Stimulated activated CD4-positive, alpha-beta T cell treated with anti-CD3 and anti-CD28 coated beads, Interleukin-15, amount 100 ng/mL, for 24 hours (primary cell): ENCODE results near the gene TDRD9.

Source experiments
- DNase-seq: peaks from one replicate; pipeline ENCODE4 v3.0.0-alpha.2; 2020

TDRD9 gene

GRCh38 chr14:104094709-104095425 lies 166.6 kb downstream of the TDRD9 start:
- peak; percentile 83 for DNase-seq

DNA sequence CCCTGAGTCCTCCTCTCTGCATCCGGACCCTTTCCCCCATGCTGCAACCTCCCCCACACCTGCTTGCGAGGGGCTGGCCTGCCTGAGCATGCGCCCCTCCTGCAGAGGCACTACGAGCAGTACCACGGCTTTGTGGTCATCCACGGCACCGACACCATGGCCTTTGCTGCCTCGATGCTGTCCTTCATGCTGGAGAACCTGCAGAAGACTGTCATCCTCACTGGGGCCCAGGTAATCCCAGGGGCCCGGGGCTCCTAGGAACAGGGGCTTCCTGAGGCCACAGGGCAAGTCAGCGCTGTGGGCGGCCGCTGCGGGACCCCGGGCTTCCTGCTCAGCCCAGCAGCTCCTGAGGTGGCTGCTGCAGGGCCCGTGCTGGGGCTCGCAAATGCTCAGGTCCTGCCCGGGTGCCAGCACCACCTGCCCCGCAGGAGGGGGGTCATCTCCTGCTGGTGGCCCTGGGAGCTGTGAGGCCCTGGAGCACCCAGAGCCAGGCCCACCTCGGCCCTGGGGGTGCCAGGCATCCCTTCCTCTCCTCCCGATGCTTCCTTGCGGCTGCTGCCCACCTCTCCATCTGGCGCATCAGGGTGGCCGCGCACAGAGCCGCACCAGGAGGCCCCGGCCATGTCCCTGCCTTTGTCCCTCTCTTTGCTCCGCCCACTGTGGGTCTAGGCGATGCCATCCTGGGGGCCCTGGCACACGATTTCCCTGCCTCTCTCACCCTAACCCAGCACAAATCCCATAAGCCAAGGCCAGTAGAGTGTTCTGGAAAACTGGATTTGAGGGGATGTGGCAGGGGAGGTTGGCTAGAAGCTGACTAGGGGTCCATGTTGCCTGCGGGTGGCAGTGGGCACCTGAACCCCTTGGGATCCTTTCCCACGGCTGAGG lies 167.4 kb downstream of the TDRD9 start:
- DNase-seq: no peak

DNA sequence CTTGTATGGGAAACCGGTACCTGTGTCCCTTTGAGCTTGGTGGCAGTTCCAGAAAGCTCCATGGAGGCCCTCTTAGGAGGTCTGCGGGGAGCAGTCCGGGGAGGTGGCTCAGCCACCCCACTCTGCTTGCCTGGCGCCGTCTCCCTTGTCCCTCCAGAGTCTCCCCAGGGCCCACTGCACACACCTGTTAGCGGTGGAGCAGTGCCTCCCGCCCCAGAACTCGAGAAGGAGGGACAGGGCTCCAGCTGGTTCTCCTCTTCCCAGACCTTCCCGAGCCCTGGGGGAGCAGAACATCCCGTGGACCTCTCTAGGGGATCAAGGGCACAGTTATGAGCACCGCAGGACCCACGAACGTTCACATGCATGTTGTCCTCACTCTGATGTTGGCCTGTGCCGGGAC lies 168.1 kb downstream of the TDRD9 start:
- DNase-seq: no peak

GRCh38 chr14:104096751-104097700 lies 168.8 kb downstream of the TDRD9 start:
- no peak for DNase-seq

GRCh38 chr14:104098272-104099095 lies 170.2 kb downstream of the TDRD9 start:
- DNase-seq: no peak

DNA sequence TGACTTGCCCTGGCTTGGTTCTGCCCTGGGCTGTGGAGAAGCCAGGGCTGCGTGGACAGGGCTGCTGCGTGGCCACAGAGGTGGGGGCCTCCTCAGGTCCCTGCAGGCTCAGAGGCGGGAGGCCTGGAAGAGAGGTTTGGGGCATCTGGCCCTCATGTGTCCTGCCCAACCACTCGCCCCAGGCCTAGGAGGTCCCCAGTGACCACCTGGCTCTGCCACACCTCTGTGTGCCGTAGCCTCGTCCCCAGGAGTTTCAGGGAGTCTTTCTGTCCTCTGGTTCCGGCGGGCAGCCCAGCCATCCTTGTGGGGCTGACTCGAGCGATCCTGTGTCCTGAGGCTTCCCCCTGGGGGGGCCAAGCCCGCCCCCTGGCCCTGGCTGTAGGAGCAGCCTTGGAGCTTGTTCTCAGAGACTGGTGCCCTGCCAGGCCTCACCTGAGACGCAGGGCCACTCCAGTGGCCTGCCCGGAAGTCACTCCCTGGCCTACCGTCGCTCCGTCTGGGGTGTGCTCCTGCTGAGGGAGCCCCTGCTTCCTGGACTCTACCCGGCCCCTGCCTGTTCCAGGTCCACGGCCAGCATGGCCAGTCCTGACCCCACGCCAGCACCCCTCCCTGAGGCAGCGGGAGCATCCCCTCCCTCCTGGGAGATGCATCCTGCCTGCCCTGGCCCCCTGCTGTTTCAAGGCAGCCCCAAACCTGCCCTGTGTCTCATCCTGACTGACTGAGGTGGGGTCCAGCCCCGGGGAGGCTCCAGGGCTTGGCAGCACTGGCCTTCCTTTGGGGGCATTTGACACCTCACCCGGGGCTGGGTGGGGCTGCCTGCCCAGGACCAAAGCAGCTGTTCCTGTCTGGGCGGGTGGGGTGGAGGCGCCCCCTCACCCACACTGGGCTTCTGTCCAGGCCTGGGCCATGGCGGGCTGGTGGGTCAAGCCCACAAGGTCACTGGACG lies 171.1 kb downstream of the TDRD9 start:
- DNase-seq: no peak

- no peak for DNase-seq
These were observed 172.2 kb downstream of the TDRD9 start for GRCh38 chr14:104100171-104101085.

DNA sequence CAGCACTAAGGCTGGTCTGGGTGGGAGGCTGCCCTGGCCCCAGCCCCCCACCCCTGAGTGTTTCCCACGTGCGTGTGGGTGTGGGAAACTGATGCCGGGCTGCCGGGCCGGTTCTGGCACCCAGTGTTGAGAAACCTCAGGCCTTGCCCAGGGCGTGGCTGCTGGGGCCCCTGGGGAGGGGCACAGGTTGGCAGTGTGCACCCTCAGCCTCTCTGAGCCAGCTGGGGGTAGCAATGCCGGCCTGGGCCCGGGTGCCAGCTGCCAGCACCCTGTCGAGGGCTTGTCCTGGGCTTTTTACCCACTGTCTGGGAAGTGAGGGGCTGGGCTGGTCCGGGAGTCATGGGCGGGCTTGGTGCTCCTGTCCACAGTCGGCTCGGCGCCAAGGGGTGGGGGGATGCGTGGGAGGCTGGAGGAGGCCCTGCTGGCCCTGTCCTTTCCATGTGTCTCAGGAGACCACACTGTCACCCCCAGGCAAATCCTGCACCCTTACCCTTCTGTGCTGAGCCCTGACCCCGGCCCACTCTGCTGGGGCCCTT lies 172.9 kb downstream of the TDRD9 start:
- no peak for DNase-seq

DNA sequence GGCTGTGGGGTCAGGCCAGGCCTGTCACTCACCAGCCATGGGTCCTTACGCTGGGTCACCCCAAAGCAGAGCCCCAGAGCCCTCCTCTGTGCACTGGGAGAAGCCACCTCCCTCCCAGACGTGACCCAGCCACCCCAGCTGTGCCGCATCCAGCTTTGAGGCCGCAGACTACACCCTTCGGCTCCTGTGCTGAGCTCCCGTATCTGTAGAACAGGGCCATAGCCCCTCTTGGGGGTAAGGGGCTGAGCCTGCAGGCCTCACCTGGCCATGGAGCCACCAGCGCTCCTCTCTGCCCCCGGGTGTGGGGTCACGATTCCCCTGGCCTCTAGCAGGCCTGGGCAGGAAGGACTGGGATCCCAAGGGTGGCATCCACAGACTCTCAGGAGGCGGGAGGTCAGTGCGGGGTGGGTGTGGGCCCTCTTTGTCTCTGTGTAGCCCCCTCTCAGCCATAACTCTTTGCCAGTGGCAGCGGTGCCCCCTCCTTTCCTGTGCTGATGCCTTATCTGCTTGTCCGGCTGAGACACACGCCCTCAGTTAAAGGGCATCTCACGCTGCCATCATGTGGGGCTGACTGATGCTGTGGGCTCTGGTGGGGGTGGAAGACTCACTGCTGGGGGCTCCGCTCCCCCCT lies 173.5 kb downstream of the TDRD9 start:
- DNase-seq: no peak
